ENCODE results near the gene CEP104. TPM values are rescaled to one million over a fixed set of nuclear protein-coding genes. Genes with fewer than 3 reads are reported as not detected.

The CEP104 gene
- total and polyA plus RNA-seq, 9 of the 15 experiments (the other 6 are each of a cell fraction or from before 2014, with no cell fraction given) = 11.2 to 63.4 (median 42.6) TPM

DNA sequence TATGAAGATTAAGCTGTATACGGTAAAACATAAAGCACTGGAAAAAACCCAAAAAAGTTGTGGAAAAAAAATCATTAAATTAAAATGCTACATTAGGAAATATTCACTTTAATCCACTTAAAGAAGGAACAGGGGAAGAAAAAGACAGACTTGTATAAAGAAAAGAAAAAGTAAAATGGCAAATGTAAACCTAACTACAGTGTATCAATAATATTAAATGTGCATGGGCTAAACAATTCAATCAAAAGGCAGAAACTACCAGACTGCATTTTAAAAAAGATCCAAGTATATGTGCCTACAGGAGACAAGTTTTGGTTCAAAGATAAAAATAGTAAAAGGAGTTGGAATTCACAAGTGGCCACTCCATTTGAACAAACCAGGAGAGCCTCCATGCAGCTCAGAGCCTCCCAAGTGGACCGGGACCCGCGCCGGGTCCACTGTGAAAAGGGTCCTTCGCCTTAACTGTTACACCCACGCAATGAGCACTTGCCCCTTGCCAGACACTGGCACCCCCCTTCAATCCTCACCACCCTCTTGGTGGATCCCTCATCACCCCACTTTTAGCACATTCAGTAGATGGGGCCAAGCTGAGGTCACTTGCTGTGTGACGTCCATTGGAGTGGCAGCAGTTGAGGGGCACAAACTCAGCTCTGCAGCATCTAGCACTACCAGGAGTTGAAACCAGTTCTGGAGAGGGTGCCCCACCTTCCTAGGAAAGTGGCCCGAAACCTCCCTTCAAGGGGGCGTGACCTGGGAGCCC lies 42.2 kb upstream of the CEP104 start:
- peaks cover 10% of the 10 kb centered on the region; the same call in 1 of the 2 replicates for H4K20me1 ChIP-seq (replicated peaks; ENCODE audit: control insufficient read depth, insufficient read depth, low read length)
- peak overlapping the region; percentile 99 for H3K4me2 ChIP-seq (ENCODE audit: insufficient read depth, low read length)
- intact Hi-C loops (cut with micrococcal nuclease) = no loop called here
- DNase-seq (ENCODE audit: extremely low read depth in 1 of 4, low spot score in 3 of 4) (peak in 1 of 4 experiments; percentile 77), ATAC-seq (no peak), FAIRE-seq (peak; percentile 63)
- peaks cover 24% of the 10 kb centered on the region; the same call in 2 of the 3 replicates for H3K36me3 ChIP-seq (ENCODE audit: control insufficient read depth, insufficient read depth, low read length)
- ChIA-PET CTCF (ENCODE audit: low intra/inter-chr PET ratio) (no interaction called here), POLR2A (interaction anchor here (0.5 to 1.9 kb wide), 13 partner anchors 9 to 889 kb away, joined by 3 to 12 read pairs (median 3); no protein-coding TSS in a partner anchor)
- H3K9me1 ChIP-seq (ENCODE audit: control insufficient read depth, insufficient read depth, low read length) = no peaks in the 10 kb centered on the region
- in situ Hi-C loops (cut with MboI) = no loop called here
- H3K79me2 ChIP-seq (ENCODE audit: control insufficient read depth, insufficient read depth, low read length) = peaks cover 56% of the 10 kb centered on the region
- 9% methylated on average over 10 of the region's 10 CpGs for WGBS (ENCODE audit: insufficient coverage, low coverage, missing lambda C conversion rate)
- peak overlapping the region; percentile 100 for H3K27ac ChIP-seq (ENCODE audit: extremely low read depth, low read depth, low read length)
- BruUV-seq (replicated peaks) = no TSS peak
- H3K4me3 ChIP-seq = peak overlapping the region; percentile 74
- peak overlapping the region; percentile 92 to 98 for H3K9ac ChIP-seq (ENCODE audit: insufficient read depth in 1 of 2, low read depth in 2 of 2, low read length in 2 of 2)
- no peaks in the 10 kb centered on the region for H3K27me3 ChIP-seq (ENCODE audit: control insufficient read depth in 2 of 2, insufficient read depth in 2 of 2, low read length in 2 of 2)
- H3K9me3 ChIP-seq (replicated peaks; ENCODE audit: control insufficient read depth, insufficient read depth, low read depth, low read length) = no peaks in the 10 kb centered on the region
- peaks cover 0 to 33% of the 10 kb centered on the region in 2 experiments; a peak in 4 of 5 replicates for H3K4me1 ChIP-seq (replicated peaks in 1 of 2; ENCODE audit: control insufficient read depth in 2 of 2, insufficient read depth in 2 of 2, low read length in 2 of 2)
- H2AFZ ChIP-seq (ENCODE audit: low read depth, low read length) = peak overlapping the region; percentile 79
- peak in 1 of 2 experiments; percentile 9; a peak in 1 of 4 replicates for TF ChIP-seq TEAD1 (CRISPR knock-in tag; IDR thresholded peaks at IDR 0.05)
- 0 out of 4 replicates have a peak, but pooled peaks of 1 of the 2 experiments have one; percentile 12 for TF ChIP-seq MLLT1 (IDR thresholded peaks at IDR 0.05)
- 0 out of 2 replicates have a peak, but pooled peaks have one; percentile 14 for TF ChIP-seq SMARCA4 (IDR thresholded peaks at IDR 0.05)
- peak; percentile 24; the same call in 1 of the 2 replicates for TF ChIP-seq XRCC5 (IDR thresholded peaks at IDR 0.05; ENCODE audit: low read depth, low read length)
- TF ChIP-seq, protein P1, sequence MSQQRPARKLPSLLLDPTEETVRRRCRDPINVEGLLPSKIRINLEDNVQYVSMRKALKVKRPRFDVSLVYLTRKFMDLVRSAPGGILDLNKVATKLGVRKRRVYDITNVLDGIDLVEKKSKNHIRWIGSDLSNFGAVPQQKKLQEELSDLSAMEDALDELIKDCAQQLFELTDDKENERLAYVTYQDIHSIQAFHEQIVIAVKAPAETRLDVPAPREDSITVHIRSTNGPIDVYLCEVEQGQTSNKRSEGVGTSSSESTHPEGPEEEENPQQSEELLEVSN (IDR thresholded peaks at IDR 0.05; ENCODE audit: borderline replicate concordance in 1 of 2, extremely low read depth in 1 of 2, insufficient read depth in 1 of 2, insufficient read length in 1 of 2, low read depth in 1 of 2, low read length in 1 of 2, poor library complexity in 1 of 2, severe bottlenecking in 1 of 2) = peak in 1 of 2 experiments; percentile 9
- peak; percentile 100 for TF ChIP-seq ZNF507 (tag; conservative IDR thresholded peaks at IDR 0.05)
- TF ChIP-seq KDM2B (CRISPR knock-in tag; IDR thresholded peaks at IDR 0.05) = no peak
- peak; percentile 27 for TF ChIP-seq ZNF280A (IDR thresholded peaks at IDR 0.05; ENCODE audit: low read depth, partially characterized antibody)
- peak; percentile 40; the same call in 1 of the 2 replicates for TF ChIP-seq POLR2H (tag; IDR thresholded peaks at IDR 0.05; ENCODE audit: low read depth)
- peak in 1 of 3 experiments; percentile 16 for TF ChIP-seq YY1 (IDR thresholded peaks at IDR 0.05; ENCODE audit: borderline replicate concordance in 1 of 3, control insufficient read depth in 1 of 3, extremely low read depth in 1 of 3, insufficient read depth in 3 of 3, insufficient read length in 1 of 3, insufficient replicate concordance in 2 of 3, low read depth in 1 of 3, low read length in 2 of 3)
- TF ChIP-seq, protein P2, sequence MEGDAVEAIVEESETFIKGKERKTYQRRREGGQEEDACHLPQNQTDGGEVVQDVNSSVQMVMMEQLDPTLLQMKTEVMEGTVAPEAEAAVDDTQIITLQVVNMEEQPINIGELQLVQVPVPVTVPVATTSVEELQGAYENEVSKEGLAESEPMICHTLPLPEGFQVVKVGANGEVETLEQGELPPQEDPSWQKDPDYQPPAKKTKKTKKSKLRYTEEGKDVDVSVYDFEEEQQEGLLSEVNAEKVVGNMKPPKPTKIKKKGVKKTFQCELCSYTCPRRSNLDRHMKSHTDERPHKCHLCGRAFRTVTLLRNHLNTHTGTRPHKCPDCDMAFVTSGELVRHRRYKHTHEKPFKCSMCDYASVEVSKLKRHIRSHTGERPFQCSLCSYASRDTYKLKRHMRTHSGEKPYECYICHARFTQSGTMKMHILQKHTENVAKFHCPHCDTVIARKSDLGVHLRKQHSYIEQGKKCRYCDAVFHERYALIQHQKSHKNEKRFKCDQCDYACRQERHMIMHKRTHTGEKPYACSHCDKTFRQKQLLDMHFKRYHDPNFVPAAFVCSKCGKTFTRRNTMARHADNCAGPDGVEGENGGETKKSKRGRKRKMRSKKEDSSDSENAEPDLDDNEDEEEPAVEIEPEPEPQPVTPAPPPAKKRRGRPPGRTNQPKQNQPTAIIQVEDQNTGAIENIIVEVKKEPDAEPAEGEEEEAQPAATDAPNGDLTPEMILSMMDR (IDR thresholded peaks at IDR 0.05 in 2 of 3, conservative IDR thresholded peaks at IDR 0.05 in 1 of 3; ENCODE audit: insufficient read depth in 2 of 3, low read depth in 1 of 3, low read length in 3 of 3) = peak in 2 of 3 experiments; percentile 42 to 53; a peak in 2 of 6 replicates
